ENCODE data around the gene RGP1.

GRCh38 chr9:35800530-35800929, 51.4 kb downstream of the RGP1 start:
- TF ChIP-seq ZNF274 (IDR thresholded peaks at IDR 0.05; ENCODE audit: low read depth, low read length), result no peak
- TF ChIP-seq YY1 (IDR thresholded peaks at IDR 0.05; ENCODE audit: insufficient read depth, insufficient read length), result no peak
- no peak for TF ChIP-seq SUZ12 (IDR thresholded peaks at IDR 0.05; ENCODE audit: extremely low read depth, insufficient read depth, insufficient read length)
